ENCODE data around the gene OR8B12. TPM values are rescaled to one million over a fixed set of nuclear protein-coding genes. Genes with fewer than 3 reads are reported as not detected.

The OR8B12 gene, protein sequence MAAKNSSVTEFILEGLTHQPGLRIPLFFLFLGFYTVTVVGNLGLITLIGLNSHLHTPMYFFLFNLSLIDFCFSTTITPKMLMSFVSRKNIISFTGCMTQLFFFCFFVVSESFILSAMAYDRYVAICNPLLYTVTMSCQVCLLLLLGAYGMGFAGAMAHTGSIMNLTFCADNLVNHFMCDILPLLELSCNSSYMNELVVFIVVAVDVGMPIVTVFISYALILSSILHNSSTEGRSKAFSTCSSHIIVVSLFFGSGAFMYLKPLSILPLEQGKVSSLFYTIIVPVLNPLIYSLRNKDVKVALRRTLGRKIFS
- not detected in 2 replicates for total RNA-seq (2014; rRNA removed; shearing (Covaris generic))

DNA sequence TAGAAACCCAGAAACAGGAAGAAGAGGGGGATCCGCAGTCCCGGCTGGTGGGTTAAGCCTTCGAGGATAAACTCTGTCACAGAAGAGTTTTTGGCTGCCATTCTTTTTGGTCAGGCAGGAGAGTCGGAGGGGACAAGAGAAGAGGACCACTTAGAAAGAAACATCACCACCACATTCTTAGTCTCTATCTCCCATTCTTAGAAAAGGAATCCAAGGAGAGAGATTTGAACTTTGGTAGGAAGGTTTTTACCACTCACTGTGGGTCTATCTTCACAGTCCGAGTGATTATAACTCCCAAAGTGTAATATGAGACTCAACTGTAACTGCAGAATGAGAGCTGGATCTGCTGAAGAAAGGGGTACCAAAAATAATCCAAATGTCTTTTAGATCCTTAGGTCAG is at the start of gene OR8B12:
Gene OR8B12, minus strand, starts transcription at position 101 of the 400 bp plus-strand sequence. Its CDS starts 0 bp downstream, at position 101.
- no peak for DNase-seq (ENCODE audit: low read depth)

DNA sequence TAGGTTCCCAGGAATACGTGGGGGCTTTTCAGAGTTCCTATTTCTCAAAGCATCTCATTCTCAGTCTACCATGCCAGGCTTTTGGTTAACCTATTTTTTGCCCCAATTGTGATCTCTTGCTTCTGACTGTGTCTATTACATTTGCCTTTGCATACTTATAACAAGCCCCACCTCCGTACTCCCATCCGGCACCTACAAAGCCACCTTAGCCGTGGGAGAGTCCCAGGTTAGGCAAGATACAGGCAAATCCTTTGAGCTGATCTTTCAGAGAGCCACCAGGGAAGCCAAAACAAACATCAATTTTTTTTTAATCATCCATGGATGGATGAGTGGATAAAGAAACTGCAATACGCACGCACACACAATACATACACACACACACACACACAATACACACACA is 49.2 kb upstream of the OR8B12 start:
- DNase-seq (ENCODE audit: low read depth), result no peak

GRCh38 chr11:124591430-124591829 is 48.0 kb upstream of the OR8B12 start:
- no peak for DNase-seq (ENCODE audit: low read depth)

- DNase-seq (ENCODE audit: low read depth), result peak; percentile 55
Measured at GRCh38 chr11:124586238-124586860, 42.9 kb upstream of the OR8B12 start.

GRCh38 chr11:124584681-124585372 is 41.4 kb upstream of the OR8B12 start:
- DNase-seq (ENCODE audit: low read depth), result no peak

DNA sequence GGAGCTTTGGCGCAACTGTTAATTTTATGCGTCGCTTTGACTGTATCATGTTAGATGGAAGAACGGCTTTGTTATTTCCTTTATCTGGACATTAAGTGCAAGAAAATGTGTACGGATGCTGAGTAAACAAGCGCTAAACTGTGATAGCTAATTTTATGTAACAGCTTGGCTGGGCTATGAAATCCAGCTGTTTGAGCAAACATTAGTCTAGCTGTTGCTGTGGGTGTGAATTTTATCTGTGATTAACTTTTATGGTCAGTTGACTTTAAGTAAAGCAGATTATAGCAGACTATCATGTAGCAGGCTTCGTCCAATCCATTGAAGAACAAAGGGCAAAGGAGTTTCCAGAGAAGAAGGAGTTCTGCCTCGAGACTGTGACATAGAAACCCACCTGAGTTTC is 40.3 kb upstream of the OR8B12 start:
- DNase-seq (ENCODE audit: low read depth), result no peak

- no peak for DNase-seq (ENCODE audit: low read depth)
Measured at GRCh38 chr11:124582565-124582964, 39.1 kb upstream of the OR8B12 start.

DNA sequence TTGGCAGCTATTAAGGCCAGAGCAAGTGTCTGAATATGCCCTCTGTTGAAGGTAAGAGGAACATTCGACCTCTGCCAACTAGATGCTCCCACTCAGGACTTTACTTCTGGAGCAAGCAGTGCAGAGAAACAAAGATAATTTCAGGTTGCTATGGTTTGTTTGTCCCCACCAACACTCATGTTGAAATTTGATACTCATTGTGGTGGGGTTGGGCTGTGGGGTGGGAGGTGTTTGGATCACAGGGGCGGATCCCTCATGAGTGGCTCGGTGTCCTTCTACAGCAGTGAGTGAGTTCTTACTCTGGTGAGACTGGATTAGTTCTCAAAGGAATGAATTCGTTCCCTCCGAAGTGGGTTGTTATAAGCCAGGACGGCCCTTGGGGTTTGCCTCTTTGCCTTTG is 38.4 kb upstream of the OR8B12 start:
- DNase-seq (ENCODE audit: low read depth), result peak; percentile 9

- DNase-seq (ENCODE audit: low read depth), result no peak
Measured at GRCh38 chr11:124578761-124579160, 35.3 kb upstream of the OR8B12 start.

GRCh38 chr11:124577716-124578427 is 34.4 kb upstream of the OR8B12 start:
- DNase-seq (ENCODE audit: low read depth), result no peak

- no peak for DNase-seq (ENCODE audit: low read depth)
Measured at GRCh38 chr11:124570160-124570559, 26.7 kb upstream of the OR8B12 start.

DNA sequence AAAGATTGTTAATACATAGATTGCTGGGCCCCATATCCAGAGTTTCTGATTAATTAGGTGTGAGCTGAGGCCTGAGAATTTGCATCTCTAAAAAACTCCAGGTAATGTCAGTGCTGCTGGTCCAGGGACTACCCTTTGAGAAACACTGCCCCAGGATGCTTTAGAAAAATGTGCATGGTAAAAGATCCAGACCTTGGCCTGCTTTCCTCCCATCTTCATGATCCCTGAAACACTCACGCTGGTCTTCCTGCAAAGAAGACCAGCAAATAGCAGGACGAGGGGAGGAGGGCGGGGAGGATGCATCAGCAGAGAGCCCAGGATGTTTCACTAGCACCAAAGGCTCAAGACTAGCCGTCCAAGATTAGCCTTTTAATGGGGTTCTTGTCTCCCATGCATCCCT is 26.2 kb upstream of the OR8B12 start, which contains the start of gene OR8A1:
Gene OR8A1, plus strand, starts transcription at position 301 of the 400 bp plus-strand sequence. CDS start 123 bp downstream, outside the sequence.
- DNase-seq (ENCODE audit: low read depth), result no peak

GRCh38 chr11:124556828-124557227 is 13.4 kb upstream of the OR8B12 start:
- no peak for DNase-seq (ENCODE audit: low read depth)

- no peak for DNase-seq (ENCODE audit: low read depth)
Measured at GRCh38 chr11:124551987-124552386, 8.5 kb upstream of the OR8B12 start.

DNA sequence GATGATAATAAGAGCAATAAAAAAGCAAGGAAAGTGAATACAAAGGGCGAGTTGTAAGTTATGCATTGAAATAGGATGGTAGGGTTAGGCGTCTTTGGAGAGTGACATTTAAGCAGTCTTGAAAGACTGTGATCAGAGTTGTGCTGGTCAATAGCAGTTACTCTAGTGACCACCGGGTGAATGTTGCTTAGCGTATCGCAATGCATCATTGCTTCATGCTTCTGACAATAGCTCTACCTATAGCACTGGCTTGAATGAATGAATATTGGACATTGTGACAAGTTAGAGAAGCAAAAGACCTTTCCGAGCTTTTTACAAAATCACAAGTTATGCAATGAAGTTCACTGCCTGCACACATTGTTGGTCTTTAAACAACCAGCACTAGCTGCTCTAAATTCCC is 7.7 kb upstream of the OR8B12 start:
- DNase-seq (ENCODE audit: low read depth), result no peak

DNA sequence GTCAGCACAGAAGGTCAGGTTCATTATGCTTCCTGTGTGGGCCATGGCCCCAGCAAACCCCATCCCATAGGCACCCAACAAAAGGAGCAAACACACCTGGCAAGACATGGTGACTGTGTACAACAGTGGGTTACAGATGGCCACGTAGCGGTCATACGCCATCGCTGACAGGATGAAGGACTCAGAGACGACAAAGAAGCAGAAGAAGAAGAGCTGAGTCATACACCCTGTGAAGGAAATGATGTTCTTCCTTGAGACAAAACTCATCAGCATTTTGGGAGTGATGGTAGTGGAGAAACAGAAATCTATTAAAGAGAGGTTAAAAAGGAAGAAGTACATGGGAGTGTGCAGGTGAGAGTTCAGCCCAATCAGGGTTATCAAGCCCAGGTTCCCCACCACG is 309 bp downstream of the OR8B12 start:
- no peak for DNase-seq (ENCODE audit: low read depth)

GRCh38 chr11:124541204-124541603 is 2.2 kb downstream of the OR8B12 start:
- no peak for DNase-seq (ENCODE audit: low read depth)

DNA sequence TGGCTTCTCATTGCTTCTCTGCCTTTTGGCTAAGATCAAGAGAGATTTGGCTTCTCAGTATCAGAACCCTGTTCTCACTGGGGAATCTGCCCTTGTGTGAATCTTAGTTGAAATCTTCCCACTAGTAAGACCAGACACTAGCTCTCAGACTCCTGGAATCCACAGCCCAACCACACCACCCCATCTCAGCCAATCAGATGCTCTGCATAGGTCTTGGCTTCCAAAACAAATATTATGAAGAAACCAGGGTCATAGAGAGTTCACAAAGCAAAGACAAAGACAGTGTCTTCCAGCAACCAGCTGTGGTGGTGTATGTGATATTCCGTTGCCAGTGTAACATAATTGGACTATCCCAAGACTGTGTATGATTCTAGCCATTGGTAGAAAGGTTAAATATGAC is 5.4 kb downstream of the OR8B12 start:
- peak; percentile 45 for DNase-seq (ENCODE audit: low read depth)

GRCh38 chr11:124536520-124536919 is 6.9 kb downstream of the OR8B12 start:
- DNase-seq (ENCODE audit: low read depth), result peak; percentile 59

- peak; percentile 5 for DNase-seq (ENCODE audit: low read depth)
Measured at GRCh38 chr11:124535552-124536232, 7.8 kb downstream of the OR8B12 start.

DNA sequence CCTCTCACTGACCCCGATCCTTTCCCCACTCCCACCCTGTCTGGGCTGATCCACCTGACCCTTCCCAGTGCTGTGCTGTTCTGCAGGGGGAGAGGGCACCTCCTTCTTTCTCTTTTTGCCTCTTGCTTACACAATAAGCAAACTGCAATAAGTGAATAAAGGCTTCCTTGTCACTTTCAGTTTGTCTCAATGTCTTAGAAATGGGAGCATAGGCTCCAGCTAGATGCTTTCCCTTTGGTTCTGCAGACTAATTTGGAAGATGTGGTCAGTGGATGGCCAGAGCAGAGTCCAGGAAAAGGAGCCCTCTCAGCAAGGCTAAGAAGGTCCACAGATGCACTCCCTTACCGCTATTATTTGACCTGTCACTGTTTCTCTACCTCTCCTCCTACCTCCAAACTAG is 9.4 kb downstream of the OR8B12 start:
- no peak for DNase-seq (ENCODE audit: low read depth)
